Right kidney (tissue), 1 donor: ENCODE measurements around the gene DEGS1.
"Not testable (repeated sequence)": the region's sequence is repeated elsewhere in the genome, so short reads cannot be mapped to it uniquely, and the experiment has no call there.

Experiments used
- DNase-seq: peaks from one replicate; pipeline ENCODE4 v3.0.0-alpha.2; 2016

Gene DEGS1

DNA sequence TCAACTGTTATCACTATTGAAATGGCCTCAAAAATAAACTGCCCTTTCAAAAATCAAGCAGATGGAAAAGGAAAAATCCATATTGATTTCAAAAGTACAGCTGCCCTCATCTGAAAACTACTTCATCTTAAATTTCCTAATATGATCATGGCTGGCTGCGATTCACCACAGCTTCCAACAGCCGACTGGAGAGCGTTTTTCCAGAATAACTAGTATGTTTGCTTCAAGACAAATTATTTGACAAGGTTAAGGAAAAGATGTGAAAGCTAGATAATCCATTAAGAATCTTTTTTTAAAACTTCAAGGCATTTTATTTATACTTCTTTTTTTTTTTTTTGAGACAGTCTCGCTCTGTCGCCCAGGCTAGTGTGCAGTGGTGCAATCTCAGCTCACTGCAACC lies 4.1 kb upstream of the DEGS1 start:
- DNase-seq: no peak

DNA sequence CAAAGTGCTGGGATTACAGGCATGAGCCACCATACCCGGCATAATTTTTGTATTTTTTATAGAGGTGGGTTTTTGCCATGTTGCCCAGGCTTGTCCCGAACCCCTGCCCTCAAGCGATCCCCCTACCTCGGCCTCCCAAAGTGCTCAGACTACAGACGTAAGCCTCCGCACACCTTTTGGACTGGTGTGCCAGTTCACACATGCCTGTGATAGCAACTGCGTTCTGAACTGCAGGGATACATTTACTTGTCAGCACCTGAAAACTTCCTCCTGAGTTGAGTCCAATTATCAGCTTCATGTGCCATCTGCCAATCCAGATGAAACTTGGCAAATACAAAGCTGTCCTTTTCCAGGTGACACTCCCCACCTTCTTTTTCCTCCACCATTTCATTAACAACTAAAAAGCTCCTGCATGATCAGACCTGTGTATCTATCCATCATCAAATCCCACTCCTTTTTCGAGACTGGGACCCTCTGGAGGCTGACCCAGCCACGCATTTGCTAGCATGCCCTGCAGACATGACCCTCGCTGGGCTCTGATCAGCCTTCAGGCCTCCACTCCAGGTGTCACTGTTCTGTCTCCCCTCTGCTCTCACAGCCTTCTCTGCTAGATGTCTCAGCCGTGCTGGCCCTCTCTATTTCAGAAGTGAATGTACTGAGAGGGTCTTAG lies 2.1 kb upstream of the DEGS1 start:
- DNase-seq: no peak

DNA sequence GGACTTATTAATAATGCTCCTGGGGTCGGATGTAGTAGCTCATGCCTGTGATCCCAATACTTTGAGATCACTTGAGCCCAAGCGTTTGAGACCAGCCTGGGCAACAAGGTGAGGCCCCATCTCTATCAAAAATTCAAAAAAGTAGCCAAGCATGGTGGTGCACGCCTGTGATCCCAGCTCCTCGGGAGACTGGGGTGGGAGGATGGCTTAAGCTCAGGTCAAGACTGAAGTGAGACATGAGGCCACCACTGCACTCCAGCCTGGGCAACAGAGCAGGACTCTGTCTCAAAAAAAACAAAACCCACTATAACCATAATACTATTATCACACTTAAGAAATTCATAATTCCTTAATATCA lies 1.6 kb upstream of the DEGS1 start:
- DNase-seq: no peak

DNA sequence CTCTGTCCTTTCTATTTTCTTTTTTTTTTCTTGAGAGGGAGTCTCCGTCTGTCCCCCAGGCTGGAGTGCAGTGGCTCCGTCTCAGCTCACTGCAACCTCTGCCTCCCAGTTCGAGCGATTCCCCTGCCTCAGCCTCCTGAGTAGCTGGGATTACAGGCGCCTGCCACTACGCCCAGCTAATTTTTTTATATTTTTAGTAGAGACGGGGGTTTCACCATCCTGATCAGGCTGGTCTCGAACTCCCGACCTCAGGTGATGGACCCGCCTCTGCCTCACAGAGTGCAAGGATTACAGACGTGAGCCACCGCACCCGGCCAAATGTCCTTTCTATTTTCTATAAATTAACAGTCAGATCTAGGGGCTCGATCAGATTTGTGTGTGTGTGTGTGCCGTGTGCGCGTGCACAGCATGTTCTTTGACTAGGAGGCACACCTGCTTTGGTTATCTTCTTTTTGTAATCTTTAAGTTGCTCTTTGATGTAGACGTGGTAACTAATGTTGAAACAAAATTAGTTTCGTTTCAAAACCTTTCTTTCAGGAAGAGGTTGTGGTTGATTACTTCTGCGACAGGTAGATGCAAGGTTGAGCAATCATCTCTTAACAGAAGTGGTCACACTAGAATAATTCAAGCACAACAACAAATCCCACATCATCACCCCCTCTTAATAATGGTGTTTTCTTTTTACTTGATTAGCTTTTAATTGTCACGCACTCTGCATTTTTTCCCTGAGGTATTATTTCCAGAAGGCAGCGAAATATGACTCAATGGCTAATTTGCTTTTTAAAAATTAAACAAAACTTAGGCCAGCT lies 779 bp upstream of the DEGS1 start:
- DNase-seq: no peak

DNA sequence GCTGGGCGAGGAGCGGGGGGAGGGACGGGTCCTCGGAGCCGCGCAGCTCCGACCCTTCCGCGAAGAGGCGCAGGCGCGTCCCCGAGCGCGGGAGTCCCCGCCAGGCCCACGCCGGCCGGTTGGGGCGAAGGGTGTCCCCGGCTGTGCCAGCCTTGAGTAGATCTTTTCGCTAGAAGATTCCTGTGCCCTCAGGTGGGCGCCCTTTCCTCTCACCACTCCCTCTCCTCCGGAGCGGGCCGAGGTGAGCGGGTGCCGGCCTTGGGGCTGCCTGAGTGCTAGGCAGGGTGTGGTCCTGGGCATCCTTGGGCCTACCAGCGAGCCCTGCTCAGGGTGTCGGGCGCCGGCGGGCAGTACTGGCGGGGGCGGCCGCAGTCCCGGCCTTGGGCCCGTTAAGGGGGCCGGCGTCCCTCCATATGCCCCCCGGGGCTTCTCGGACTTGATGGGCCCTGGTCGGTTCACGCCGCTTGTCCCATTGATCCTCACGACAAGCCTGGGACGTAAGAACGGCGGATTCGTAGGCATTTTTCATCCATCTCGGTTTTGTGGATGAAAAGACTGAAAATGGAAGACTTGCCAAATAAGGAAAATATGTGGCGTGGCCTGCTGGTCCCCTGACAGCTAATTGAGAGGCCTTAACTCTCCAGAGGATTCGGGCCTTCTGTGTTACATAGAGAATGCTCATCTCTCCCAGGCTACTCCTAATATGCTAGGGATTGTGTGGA lies 712 bp downstream of the DEGS1 start:
- peak; percentile 91 for DNase-seq

DNA sequence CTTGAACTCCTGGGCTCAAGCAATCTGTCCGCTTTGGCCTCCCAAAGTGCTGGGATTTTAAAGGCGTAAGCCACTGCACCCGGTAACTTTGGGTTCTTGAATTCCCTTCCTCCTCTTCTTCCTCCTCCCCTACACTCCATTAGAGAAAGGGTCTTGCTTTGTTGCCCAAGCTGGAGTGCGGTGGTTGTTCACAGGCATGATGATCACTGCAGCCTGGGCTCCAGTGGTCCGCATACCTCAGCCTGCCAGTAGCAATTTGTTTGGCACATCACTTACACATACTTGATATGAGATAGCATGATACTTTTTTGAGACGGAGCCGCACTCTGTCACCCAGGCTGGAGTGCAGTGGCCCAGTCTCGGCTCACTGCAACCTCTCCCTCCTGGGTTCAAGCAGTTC lies 2.2 kb downstream of the DEGS1 start:
- DNase-seq: no peak

DNA sequence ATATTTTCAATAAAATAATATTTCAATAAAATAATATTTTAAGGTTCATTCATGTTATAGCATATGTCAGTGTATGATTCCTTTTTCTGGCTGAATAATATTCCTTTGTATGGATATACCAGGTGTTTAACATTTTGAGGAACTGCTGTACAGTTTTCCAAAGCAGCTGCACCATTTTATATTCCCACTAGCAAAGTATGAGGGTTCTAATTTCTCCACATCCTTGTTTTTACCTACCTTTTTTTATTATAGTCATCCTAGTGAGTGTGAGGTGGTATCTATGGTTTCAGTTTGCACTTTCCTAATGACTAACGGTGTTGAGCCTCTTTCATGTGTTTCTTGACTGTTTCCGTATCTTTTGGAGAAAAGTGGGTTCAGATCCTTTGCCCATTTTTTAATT lies 5.2 kb downstream of the DEGS1 start:
- no peak for DNase-seq

DNA sequence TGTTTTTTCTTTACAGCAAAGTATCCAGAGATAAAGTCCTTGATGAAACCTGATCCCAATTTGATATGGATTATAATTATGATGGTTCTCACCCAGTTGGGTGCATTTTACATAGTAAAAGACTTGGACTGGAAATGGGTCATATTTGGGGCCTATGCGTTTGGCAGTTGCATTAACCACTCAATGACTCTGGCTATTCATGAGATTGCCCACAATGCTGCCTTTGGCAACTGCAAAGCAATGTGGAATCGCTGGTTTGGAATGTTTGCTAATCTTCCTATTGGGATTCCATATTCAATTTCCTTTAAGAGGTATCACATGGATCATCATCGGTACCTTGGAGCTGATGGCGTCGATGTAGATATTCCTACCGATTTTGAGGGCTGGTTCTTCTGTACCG lies 6.5 kb downstream of the DEGS1 start:
- no peak for DNase-seq

DNA sequence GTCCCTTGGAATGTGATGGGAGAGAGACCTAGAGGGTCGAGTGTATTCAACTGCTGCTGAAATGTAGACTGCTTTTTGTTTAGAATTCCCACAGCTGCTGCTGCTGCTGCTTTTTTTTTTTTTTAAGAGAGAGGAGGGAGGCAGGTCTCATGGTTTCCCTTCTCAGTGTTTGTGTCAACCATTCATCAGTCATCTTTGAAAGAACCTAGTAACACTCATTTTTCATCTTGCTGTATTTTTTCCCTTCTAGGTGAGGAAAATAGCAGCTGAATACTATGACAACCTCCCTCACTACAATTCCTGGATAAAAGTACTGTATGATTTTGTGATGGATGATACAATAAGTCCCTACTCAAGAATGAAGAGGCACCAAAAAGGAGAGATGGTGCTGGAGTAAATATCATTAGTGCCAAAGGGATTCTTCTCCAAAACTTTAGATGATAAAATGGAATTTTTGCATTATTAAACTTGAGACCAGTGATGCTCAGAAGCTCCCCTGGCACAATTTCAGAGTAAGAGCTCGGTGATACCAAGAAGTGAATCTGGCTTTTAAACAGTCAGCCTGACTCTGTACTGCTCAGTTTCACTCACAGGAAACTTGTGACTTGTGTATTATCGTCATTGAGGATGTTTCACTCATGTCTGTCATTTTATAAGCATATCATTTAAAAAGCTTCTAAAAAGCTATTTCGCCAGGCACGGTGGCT lies 9.2 kb downstream of the DEGS1 start:
- no peak for DNase-seq

DNA sequence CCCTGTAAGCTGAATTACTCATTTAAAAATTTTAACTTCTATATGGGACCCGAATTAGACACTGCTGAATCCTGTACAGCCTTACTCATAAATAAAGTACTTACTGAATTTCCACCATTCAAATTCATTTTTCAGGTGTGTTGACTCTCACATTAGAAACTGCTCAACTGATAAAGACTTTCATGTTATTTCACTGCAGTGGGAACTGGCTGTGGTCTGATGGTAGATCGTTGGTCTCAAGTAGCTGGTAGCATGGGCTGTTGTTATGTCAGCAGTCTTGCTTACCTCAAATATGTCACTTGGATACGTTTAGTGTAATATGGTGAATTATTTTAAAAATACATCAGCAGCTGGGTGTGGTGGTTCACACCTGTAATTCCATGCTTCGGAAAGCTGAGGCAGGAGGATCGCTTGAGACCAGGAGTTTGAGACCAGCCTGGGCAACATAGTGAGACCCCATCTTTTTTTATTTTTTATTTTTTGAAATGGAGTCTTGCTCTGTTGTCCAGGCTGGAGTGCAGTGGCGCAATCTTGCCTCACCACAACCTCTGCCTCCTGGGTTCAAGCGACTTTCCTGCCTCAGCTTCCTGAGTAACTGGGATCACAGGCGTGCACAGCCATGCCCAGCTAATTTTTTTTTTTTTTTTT lies 10.4 kb downstream of the DEGS1 start:
- DNase-seq: no peak

DNA sequence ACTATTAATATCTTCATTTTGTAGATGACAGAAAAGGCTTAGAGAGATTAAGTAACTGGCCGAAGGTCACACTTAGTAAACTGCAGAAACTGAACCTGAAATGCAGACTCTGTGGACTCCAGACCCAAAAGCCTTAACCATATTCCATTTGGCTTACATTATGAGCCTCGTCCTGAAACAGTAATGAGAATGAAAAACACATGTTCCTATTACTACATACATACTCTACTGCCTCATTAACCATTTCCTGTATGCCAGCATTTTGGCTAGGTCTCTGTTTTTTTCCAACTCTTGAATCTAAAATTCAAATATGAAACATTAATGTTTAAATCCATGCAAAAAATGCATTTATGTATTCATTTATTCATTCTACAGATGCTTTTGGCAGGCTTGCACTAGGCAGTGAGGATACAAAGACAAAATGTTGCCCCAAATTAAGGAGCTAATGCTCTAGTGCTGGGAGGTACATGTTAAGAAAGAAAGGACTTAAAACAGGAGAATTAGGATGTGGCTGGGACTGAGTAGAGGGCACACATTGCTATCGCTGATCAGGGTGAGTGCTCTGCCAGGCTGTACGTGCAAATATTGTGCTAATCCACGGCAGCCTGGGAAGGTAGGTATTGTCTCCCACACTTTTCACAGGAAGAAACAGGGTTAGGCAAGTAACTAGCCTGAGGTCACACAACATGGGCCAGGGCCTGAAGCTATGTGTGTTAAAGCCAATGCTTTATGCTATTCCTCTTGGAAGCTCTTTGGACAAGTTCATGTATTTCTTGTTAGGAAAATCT lies 14.0 kb downstream of the DEGS1 start:
- DNase-seq: no peak

DNA sequence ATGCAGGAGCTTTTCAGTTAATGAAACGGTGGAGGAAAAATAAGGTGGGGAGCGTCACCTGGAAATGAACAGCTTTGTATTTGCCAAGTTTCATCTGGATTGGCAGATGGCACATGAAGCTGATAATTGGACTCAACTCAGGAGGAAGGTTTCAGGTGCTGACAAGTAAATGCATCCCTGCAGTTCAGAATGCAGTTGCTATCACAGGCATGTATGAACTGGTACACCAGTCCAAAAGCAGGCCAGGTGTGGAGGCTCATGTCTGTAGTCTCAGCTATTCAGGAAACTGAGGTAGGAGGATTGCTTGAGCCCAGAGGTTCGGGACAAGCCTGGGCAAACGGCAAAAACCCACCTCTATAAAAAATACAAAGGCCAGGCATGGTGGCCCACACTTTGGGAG lies 15.5 kb downstream of the DEGS1 start:
- DNase-seq: no peak

DNA sequence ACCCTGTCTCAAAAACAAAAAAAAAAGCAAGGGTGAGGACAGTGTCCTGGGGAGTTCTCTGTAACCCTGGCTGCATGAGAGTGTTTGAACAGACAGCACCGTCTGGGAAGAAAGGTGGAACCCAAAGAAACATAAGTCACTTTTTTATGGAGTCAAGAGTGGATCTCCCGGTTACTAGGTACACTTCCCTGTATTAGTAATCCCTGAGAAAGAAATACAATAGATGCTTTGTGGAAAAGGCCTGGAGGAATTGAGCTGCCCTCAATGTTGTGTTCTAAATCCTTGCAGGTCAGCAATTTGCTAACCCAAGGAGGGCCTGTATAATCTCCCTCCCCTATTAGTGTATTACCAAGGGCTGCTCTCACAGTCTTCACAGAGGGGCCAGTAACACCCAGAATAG lies 16.6 kb downstream of the DEGS1 start:
- DNase-seq: no peak

DNA sequence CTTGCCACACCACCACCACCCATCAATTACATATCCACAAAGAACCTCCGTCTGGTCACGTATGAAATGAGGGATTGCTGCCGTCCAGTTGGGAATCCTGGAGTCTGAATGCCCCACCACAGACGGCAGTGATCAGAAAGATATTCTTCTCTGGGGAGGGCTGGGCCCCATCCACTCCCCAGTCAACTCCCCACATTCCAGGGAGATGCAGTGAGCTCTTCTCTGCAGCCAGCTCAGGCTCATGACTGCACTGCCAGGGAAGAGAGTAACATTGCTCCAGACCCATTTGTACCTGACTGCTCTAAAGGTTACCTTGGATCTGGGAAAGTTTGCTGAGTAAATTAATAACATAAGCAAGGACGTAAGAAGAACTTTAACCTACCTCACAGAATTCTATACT lies 18.3 kb downstream of the DEGS1 start:
- no peak for DNase-seq

DNA sequence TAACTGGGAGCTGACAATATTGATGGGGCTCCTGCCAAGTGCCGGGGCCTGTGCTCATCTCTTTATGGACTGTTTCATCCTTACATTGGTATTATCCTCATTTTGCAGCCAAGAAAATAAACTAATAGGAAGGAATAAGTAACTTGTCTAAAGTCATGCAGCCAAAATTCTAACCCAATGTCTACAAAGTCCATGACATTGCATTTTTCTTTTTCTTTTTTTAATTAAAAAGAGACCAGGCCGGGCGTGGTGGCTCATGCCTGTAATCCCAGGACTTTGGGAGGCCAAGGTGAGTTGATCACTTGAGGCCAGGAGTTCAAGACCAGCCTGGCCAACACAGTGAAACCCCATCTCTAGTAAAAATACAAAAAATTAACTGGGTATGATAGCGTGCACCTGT lies 18.8 kb downstream of the DEGS1 start:
- DNase-seq: no peak

DNA sequence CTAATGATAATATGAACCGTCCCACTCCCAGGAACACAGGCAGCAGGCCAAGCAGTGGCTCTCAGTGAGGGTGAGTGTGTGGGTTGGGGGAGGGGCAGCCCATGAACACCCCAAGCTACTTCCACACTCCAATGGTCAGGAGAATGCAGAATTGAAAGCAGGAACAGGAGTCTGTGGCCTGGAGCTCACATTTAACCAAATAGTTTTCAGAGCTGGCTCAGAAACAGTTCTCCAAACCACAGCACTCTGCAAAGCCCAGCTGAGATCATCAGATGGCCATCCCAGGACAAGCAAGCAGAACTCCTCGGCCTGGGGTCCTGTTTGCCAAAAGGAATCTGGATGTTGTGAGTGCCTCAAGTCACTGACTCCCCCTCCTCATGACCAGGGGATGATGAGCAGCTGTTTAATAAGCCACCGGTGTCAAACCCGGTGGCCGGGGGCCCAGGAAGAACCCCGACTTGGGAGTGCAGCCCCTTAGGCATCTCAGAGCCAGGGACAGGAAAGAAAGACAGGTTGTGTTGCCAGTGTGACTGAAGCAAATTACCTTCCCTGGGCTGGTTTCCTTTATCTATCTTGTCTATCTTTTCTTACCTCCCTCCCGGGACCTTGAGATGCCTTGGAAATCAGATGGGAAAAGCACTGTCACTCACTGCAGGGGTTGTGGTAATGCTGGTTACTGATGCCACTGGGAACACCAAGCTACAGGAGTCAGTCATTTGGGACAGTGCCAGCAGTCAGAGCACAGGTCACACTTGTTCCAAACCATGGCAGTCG lies 20.4 kb downstream of the DEGS1 start:
- DNase-seq: peak; percentile 61

DNA sequence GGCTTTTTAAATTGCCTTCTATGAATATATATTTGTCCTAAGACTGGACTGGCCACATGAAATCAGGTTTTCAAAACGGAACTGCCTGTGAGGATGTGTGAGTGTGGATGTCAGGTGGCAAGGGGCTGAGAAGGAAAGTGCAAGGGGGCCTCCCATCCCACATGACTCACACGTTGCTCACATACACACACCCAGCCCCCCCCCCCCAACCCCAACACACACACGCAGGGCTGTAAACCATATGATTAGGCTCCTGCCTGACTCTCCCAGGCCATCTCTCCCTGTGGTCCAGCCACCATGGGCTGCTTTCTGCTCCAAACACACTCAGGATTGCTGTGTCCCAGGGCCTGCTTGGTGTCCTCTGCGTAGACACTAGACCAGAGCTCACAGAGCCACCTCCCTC lies 22.4 kb downstream of the DEGS1 start:
- DNase-seq: peak; percentile 41

DNA sequence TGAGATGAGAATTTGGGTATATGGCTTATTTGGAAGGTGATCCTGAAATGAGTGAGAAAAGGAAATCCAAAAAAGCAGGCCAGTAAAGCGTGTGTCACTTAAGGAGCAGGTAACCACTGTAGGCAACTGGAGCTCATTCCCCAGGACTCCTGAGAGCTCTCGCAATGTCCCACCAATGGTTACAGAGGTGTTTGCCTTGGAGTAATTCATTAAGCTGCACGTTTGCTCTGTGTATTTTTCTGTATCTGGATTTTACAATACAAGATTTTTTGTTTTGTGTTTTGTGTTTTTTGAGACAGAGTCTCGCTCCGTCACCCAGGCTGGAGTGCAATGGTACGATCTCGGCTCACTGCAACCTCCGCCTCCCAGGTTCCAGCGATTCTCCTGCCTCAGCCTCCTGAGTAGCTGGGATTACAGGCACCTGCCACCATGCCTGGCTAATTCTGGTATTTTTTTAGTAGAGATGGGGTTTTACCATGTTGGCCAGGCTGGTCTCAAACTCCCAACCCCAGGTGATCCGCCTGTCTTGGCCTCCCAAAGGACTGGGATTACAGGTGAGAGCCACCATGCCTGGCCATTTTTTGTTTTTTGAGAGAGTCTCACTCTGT lies 23.0 kb downstream of the DEGS1 start:
- DNase-seq: not testable (repeated sequence)

DNA sequence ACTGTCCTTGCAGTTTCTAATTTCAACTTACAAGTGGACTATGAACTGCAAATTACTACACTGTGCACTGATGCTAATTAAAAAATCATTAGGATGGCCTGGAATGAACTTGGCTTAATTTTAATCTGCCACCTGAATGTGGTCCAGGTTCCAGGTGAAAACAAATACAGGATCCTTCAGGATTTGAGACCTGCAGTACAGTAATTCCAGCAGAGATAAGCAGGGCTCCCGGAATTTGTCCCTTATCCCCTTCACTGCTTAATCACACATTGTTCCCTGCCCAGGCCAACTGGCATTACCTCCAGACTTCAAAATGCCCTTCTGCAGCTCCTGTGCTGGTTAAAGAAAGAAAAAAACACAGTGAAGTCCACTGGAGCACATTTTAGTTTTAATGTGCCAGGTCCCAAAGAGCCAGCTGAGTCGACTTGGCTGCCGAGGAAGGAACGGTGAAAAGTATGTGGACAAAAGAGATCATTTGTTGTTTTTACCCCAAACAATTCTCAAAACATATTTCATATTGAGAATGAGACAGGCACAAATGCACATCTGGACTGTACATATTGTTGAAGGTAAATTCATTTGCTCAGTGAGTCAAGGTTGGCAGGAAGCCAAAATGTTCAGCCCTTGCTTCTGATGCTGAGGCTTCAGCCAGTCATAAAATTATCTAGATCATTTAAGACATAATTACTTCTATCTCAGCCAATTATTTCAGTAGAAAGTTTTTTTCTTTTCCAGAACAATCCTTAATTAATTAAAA lies 28.3 kb downstream of the DEGS1 start:
- DNase-seq: peak; percentile 39
